GM18505 (cell line): ENCODE measurements around the gene ITM2C.
A peak's percentile ranks its signal among the peaks of the same experiment; 100 is the strongest.

Experiments used
- ATAC-seq: cut with Tn5 transposase; IDR thresholded peaks from one replicate; pipeline ENCODE4 v1.9.1; 2021; ENCODE audit not compliant: unreplicated experiment
- POLR2A ChIP-seq: IDR thresholded peaks from 4 replicates; pipeline ENCODE4 v1.6.1; 2011; ENCODE audit warnings: borderline replicate concordance; ENCODE audit not compliant: insufficient read depth, insufficient read length; ENCODE audit errors: extremely low read depth

ITM2C gene

DNA sequence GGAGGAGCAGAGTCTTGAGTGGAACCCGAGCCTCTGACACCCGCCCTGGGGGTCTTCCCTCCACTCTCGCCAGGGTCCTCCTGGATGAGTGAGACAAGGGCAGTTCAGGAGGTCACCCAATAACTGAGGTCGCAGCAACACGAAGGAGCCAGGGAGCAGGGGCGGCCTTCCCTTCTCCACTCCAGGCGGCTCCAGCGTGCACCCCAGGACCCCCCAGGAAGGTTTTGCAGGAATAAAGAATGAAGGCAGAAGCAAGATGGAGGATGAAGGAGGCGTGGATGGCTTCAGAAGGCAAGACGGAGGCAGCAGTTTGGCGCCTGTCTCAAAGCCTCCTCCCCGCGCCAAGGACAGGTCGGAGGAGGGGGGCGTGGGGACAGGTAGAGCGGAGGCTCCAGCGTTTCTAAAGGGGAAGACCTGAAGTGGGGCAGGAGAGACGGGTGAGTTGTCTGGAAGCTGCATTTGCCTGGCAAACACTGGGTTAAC lies 579 bp upstream of the ITM2C start:
- no peak for TF ChIP-seq POLR2A
- ATAC-seq = no peak

DNA sequence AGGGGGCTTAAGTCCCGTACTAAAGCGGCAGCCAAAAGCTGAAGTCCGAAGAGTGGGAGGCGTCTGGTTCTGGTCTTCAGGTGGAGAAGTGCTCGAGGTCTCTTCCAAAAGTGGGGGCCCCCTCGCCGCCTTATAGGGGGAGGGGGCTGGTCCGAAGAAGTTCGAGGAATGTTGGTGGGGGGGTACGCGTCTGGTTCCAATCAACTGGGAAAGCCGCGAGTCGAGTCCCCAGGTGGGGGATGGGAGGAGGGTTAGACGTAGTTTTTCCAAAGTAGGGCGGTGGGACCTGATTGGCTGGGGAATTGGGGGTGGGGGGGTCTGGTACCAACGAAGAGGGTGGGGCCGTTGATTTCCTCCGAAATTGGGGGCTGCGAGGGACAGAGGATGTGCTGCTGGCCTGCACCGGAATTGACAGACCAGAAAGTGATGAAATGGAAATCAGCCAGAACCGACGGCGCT lies 594 bp downstream of the ITM2C start:
- no peak for TF ChIP-seq POLR2A
- no peak for ATAC-seq

DNA sequence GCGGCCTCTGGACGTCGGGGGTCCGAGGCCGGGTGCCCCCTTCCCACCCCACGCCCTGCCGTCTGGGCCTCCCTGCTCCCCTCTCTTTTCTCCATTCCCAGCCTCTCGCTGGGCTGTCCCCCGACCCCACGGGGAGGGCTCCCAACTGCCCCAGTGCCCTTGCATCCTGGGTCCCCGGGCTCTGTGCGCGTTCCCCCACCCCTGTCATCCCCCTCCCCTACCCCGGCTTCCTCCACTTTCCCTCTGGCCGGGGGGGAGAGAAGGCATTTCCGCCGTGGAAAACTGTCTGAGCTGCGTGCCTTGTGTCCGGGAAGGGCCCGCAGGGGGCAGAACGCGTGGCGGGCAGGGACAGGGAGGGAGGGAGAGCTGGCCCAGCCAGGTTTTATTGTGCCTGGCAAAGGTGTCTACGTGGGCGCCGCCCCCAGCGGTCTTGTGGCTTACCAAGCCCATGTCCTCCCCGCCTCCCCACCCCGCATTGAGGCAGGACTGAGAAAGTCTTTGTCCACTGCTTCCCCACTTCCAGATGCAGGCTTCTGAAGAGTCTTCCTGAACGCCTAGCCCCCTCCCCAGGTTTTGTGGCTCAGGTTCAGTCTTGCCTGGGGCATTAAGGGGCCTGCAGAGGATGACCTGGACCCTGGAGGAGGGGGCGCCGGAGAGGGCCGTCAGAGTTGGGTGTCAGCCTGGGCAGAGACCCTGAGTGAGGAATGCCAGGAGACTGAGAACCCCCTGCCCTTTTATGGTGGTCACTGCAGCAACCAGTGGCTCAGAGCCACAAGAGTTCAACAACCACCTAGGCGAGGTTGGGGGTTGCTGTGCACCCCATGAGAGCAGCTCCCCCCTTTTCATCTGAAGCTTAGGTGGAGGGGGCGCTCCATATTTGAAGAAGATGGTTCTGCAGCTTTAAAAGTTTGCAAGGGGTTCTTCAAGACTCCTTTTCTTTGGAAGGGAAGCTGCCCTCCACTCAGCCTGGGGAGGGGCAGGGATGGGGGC lies 1.3 kb downstream of the ITM2C start:
- no peak for ATAC-seq
- TF ChIP-seq POLR2A = peak; percentile 25

DNA sequence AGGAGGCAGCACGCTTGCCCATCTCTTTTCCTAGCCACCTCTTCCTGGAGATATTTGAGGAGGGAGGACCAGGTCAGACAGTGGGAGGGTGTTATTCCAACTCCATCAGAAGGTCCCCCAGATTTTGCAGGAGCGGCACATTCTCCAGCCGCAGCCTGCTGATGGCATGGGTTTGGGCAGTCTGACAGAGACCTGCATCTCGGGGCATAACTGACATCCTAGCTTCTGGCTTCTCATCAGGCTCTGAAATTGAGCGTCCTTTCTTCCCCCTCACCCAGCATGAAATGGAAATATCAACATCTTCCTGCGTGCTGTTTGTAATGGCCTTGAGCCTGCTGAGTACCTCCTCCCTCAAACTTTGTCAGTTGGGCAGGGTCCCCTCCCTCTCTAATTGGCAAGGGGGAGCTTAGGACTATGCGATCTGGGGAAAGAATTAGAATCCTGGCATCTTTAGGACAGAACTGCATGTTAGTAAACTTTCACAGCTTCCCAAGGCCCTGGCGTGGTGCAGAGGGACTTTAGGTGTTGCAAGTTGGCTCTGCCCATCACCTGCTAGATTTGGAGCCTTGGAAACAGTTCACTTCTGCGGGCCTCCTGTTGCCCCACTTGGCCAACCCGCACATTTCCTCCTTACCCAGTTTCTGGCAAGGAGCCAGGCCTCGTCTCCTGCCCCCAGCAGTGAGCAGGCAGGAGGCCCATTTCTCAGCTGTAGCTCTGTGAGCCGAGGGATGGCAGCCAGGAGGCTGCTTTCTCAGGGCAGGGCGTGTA lies 2.2 kb downstream of the ITM2C start:
- ATAC-seq = no peak
- TF ChIP-seq POLR2A = no peak

DNA sequence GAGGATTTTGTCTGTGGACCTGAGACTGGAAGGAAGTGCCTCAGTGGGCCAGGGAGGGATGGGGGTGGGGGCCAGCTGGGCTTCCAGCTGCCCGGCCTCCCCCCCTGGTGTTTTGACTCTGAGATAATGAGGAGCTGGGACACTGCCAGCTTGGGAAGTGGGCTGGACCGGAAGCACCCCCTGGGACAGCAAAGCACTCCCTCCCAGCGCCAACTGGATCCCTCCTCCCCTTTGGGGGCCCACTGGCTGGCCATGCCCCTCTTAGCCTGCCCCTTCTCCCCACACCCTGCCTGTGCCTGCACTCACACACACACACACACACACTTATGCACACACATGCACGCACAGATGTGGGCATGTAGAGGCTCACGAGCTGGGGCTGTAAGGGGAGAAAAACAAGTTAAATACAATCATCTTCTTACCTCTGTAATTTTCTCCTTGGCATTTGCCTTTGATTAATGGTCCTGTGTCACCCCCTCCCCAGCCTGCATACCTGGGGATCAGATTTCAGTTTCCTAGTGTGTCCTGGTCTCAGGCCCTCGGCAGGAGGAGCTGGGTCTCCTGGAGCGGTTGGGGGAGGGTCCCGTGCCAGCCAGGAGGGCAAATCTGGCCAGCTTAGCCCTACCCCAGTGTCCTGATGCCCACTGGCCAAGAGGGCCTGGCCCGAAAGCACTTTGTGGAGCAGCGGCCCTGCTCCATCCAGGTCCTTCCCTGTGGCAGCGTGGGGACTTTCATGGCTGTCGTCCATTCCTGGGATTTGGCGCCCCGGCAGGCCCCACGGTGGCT lies 3.6 kb downstream of the ITM2C start:
- ATAC-seq = no peak
- TF ChIP-seq POLR2A = no peak

DNA sequence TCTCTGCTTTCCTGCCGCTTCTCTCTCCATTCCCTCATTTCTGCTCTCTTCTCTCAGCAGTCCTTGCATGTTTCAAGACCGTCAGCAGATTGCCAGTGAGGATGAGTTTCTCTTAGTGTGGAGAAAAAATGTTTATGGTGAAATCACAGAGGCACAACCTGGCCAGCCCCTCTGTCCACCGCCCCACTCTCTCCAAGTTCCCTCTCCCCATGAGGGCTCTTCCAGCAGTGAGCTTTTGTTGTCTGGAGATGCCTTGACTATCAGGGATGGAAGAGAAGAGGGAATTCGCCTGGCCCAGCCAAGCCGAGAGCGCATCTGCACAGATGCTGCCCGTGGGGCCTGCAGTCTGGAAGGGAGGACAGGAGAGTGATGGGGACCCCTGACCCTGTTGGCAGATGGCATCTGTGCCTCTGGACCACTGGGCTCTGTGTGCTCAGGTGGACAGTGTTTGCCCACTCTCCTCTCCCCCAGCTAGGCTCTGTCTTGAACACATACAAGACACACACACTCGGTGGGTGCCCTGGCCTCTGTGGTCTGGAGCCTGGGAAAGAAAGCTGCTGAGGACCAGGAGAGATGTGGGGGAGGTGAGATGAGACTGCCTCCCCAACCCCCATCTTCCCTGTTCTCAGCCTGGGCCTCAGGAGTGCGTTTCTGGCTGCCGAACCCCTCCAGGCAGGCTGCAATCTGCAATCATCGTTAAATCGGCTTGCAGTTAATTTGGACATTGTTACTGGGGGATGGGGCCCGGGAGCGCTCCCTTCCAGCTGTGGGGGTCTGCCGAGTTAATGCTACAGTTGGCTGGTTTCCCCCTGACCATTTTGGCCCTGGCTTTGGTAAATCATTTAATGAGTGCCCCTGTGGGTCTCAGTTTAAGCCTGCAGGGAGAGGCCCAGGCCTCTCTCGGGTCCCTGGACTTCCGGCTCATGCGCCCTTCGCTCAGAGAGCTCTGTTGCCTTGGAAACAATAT lies 4.5 kb downstream of the ITM2C start:
- no peak for TF ChIP-seq POLR2A
- no peak for ATAC-seq

DNA sequence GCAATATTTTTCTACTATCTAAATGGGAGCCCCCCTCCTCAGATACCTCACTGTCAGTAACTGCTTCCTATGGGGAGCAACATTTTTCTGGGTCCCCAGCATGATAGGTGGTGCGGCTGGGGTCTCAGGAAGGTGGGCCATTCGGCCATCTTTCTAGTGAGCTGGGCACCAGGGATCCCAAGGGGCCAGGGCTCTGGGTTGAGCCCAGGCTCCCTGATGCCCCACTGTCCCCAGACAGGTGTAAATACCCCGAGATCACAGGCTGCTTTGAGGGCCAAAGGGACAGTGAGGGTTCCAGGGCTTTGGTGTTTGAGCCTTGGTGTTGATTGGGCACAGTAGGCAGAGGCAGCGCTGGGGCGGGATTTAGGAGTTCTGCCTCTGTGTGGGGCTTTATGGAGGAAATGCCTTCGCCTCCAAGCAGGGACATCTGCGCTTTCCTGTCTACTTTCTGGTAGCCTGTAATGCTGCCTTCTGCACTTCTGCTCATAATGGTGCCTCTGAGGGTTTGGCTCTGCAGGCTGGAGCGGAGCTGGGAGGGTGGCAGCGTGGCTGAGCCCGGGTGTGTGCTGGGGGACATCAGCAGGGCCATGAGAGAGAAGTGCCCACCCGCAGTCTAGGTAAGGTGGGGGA lies 5.3 kb downstream of the ITM2C start:
- ATAC-seq = no peak
- no peak for TF ChIP-seq POLR2A

DNA sequence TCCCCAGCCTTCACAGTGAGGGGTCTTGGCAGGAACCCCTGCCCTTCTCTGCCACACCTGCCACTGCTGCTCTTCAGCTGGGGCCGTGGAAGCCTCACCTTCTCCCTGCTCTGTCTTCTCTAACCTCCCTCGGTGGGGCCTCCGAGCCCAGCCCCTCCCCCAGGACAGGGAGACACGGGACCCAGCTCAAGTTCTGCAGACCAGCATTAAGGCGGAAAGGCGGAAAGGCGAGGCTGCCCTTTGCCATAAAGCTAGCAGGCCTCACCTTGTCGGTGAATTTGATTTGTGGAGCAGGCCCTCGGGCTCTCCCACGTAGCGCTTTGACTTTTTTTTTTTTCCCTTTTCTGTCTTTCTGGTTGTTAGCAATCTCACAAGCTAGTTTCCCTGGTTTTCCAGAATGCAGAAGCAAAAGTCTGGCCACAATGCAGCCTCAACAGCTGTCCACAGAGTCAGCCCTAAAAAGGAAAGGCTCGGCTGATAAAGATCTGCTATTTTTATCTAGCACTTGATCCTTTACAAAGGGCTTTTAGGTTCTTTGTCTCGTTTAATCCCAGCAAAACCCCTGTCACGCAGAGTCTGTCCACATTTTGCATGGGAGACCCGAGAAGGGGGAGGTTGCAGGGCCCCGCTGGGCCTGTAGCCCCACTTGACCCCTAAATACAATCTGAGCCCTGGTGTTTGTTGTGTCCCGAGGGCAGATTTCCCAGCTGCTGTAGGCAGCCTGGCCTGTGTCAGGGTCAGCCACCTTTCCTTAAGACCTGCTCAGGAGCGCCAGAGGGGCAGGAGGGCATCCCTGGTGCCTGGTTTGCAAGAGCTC lies 6.0 kb downstream of the ITM2C start:
- no peak for TF ChIP-seq POLR2A
- no peak for ATAC-seq

DNA sequence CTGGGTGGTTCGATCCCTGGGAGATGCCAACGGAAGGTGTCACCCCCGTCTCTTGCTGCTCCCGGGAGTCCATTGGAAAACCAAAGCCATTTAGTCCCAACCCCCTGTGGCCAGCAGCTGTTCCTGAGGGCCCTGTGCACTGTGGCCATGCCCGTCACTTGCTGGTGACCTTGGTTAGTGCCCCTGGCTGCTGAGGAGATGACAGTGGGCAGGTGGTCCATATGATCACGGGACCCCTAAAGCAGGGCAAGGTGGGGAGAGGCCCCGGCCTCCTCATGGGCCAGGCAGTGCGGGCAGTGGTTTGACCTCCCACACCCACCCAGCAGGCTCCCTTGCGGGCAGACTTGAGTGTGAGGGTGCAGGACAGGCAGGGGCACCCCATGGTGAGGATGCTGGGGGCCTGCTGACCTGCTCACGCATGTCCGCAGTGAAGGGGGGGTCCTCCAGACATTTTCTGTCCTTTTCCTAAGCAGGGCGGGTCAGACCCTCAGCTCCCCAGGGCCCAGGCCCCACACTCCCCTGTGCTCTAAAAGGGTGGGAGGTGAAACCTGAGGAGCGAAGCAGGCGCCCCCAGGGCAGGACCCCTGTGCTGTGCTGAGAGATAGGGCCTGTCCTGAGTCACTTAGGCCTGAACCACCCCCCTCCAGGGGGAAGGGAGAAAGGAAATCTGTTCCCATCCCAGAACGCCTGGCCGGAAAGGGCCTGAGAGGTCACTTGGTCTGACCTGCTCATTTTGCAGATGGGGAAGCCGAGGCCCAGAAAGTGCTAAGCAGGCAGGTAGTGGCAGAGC lies 6.8 kb downstream of the ITM2C start:
- no peak for ATAC-seq

More for the DNA sequence above, 6.8 kb downstream of the ITM2C start:
- no peak for TF ChIP-seq POLR2A
